ENCODE results near the gene YKT6. TPM values are rescaled to one million over a fixed set of nuclear protein-coding genes. Genes with fewer than 3 reads are reported as not detected.

YKT6 gene
- total and polyA plus RNA-seq, 2 experiments from 2014 or later = 75.7 to 86.9 TPM

GRCh38 chr7:44238116-44238695 is 37.4 kb downstream of the YKT6 start:
- no peak overlapping the region for H3K27ac ChIP-seq
- no peaks in the 10 kb centered on the region for H3K9me3 ChIP-seq (ENCODE audit: low read depth)
- TF ChIP-seq EZH2 (IDR thresholded peaks at IDR 0.05; ENCODE audit: borderline replicate concordance) (no peak), EZH2phosphoT487 (IDR thresholded peaks at IDR 0.05; ENCODE audit: low read depth, severe bottlenecking, unreplicated experiment) (no peak), CTCF (IDR thresholded peaks at IDR 0.05; ENCODE audit: poor library complexity) (no peak)
- no peaks in the 10 kb centered on the region for H3K79me2 ChIP-seq
- no peak overlapping the region for H3K4me2 ChIP-seq
- WGBS (ENCODE audit: low lambda C conversion rate, missing lambda C conversion rate) = 90% methylated on average over 17 of the region's 17 CpGs
- H3K9me2 ChIP-seq (replicated peaks; ENCODE audit: insufficient read depth) = no peaks in the 10 kb centered on the region
- H3K27me3 ChIP-seq = no peaks in the 10 kb centered on the region
- H3K4me3 ChIP-seq = no peak overlapping the region
- H4K20me1 ChIP-seq (ENCODE audit: insufficient read depth, poor library complexity, severe bottlenecking) = no peaks in the 10 kb centered on the region
- no peak for DNase-seq (ENCODE audit: low spot score)
- H2AFZ ChIP-seq = no peak overlapping the region
- H3K4me1 ChIP-seq (ENCODE audit: insufficient read depth) = no peaks in the 10 kb centered on the region
- H3K36me3 ChIP-seq (replicated peaks; ENCODE audit: insufficient read depth, low read depth) = no peaks in the 10 kb centered on the region

GRCh38 chr7:44239361-44239760 is 38.6 kb downstream of the YKT6 start:
- 93% methylated on average over 21 of the region's 24 CpGs for WGBS (ENCODE audit: low lambda C conversion rate, missing lambda C conversion rate)
- no peak for TF ChIP-seq CTCF (IDR thresholded peaks at IDR 0.05; ENCODE audit: poor library complexity)
- no peak for TF ChIP-seq EZH2phosphoT487 (IDR thresholded peaks at IDR 0.05; ENCODE audit: low read depth, severe bottlenecking, unreplicated experiment)
- TF ChIP-seq EZH2 (IDR thresholded peaks at IDR 0.05; ENCODE audit: borderline replicate concordance) = no peak
- no peak overlapping the region for H2AFZ ChIP-seq

GRCh38 chr7:44240376-44240775 is 39.6 kb downstream of the YKT6 start:
- H3K4me1 ChIP-seq (ENCODE audit: insufficient read depth) = no peaks in the 10 kb centered on the region
- H4K20me1 ChIP-seq (ENCODE audit: insufficient read depth, poor library complexity, severe bottlenecking) = no peaks in the 10 kb centered on the region
- H3K27me3 ChIP-seq = no peaks in the 10 kb centered on the region
- no peaks in the 10 kb centered on the region for H3K36me3 ChIP-seq (replicated peaks; ENCODE audit: insufficient read depth, low read depth)
- TF ChIP-seq EZH2 (IDR thresholded peaks at IDR 0.05; ENCODE audit: borderline replicate concordance) (no peak), CTCF (IDR thresholded peaks at IDR 0.05; ENCODE audit: poor library complexity) (no peak)
- no peaks in the 10 kb centered on the region for H3K9me2 ChIP-seq (replicated peaks; ENCODE audit: insufficient read depth)
- DNase-seq (ENCODE audit: low spot score) = no peak
- WGBS (ENCODE audit: low lambda C conversion rate, missing lambda C conversion rate) = 81% methylated on average over 12 of the region's 16 CpGs
- no peaks in the 10 kb centered on the region for H3K9me3 ChIP-seq (ENCODE audit: low read depth)
- H2AFZ ChIP-seq = no peak overlapping the region
- no peak overlapping the region for H3K27ac ChIP-seq
- no peaks in the 10 kb centered on the region for H3K79me2 ChIP-seq
- H3K4me3 ChIP-seq = no peak overlapping the region
- H3K4me2 ChIP-seq = no peak overlapping the region

More at GRCh38 chr7:44239361-44239760, 38.6 kb downstream of the YKT6 start:
- Histone ChIP-seq H3K4me1 (ENCODE audit: insufficient read depth) (no peaks in the 10 kb centered on the region), H3K9me2 (replicated peaks; ENCODE audit: insufficient read depth) (no peaks in the 10 kb centered on the region), H3K27ac (no peak overlapping the region), H4K20me1 (ENCODE audit: insufficient read depth, poor library complexity, severe bottlenecking) (no peaks in the 10 kb centered on the region), H3K36me3 (replicated peaks; ENCODE audit: insufficient read depth, low read depth) (no peaks in the 10 kb centered on the region), H3K9me3 (ENCODE audit: low read depth) (no peaks in the 10 kb centered on the region), H3K4me3 (no peak overlapping the region), H3K27me3 (no peaks in the 10 kb centered on the region), H3K79me2 (no peaks in the 10 kb centered on the region), H3K4me2 (no peak overlapping the region)
- no peak for DNase-seq (ENCODE audit: low spot score)
